Tibial nerve (tissue), 4 donors: ENCODE data around the gene CUTA. TPM values are rescaled to one million over a fixed set of nuclear protein-coding genes. Genes with fewer than 3 reads are reported as not detected.
"Not testable (repeated sequence)": the region's sequence is repeated elsewhere in the genome, so short reads cannot be mapped to it uniquely, and the experiment has no call there.

Source experiments
- DNase-seq, 2 donors: peaks; one replicate each; pipeline ENCODE4 v3.0.0-alpha.2; 2019; ENCODE audit warnings: low spot score in 2 of 2
- H3K27ac ChIP-seq, 4 donors: fragments of 200-600 bp; sonication (generic) in 3 of 4; one replicate each; pipeline ENCODE4 v1.5.1; 2017 to 2019; ENCODE audit warnings: mild to moderate bottlenecking in 1 of 4
- H3K27me3 ChIP-seq, 2 donors: fragments of 200-600 bp; sonication (generic) in 1 of 2; one replicate each; pipeline versions ENCODE4 v1.5.1 to v1.6.0; 2017 to 2019
- H3K36me3 ChIP-seq, 3 donors: fragments of 200-600 bp; sonication (generic); one replicate each; pipeline ENCODE4 v1.5.1; 2018 to 2019
- H3K4me1 ChIP-seq, 4 donors: fragments of 200-600 bp; sonication (generic) in 3 of 4; one replicate each; pipeline ENCODE4 v1.5.1; 2017 to 2019
- H3K4me3 ChIP-seq, 4 donors: fragments of 200-600 bp; sonication (generic) in 3 of 4; one replicate each; pipeline ENCODE4 v1.5.1; 2017 to 2019; ENCODE audit warnings: mild to moderate bottlenecking in 1 of 4, moderate library complexity in 1 of 4
- H3K9me3 ChIP-seq, 4 donors: fragments of 200-600 bp; sonication (generic) in 3 of 4; one replicate each; pipeline ENCODE4 v1.5.1; 2017 to 2019
- CTCF ChIP-seq, 5 experiments: fragments of 200-600 bp in 3 of 5; fragments of 450-650 bp in 2 of 5; sonication (generic) in 3 of 5; IDR thresholded peaks; one replicate each; pipeline ENCODE4 v1.5.1; 2016 to 2019; ENCODE audit warnings: antibody characterized with exemption in 5 of 5, mild to moderate bottlenecking in 3 of 5, moderate library complexity in 2 of 5
- EP300 ChIP-seq, 2 donors: sonication (generic); formaldehyde crosslinking; IDR thresholded peaks; one replicate each; pipeline ENCODE4 v1.6.1; 2017; ENCODE audit warnings: antibody characterized with exemption in 2 of 2, mild to moderate bottlenecking in 1 of 2
- POLR2A ChIP-seq, 2 donors: fragments of 450-650 bp; IDR thresholded peaks; one replicate each; pipeline ENCODE4 v1.6.1; 2017; ENCODE audit warnings: antibody characterized with exemption in 2 of 2, mild to moderate bottlenecking in 2 of 2, moderate library complexity in 2 of 2
- WGBS, 2 donors: methylation state at CpG; one replicate each; pipeline ENCODE4 v1.1.5; 2018; 5-methylcytosine and 5-hydroxymethylcytosine counted together
- total RNA-seq, 4 donors: library from RNA; depleted of rRNA; stranded (reverse); fragments of >200 nt; gene quantifications; one replicate each; pipeline ENCODE4 v1.1.0, GENCODE V29; 2016

The CUTA gene
- total RNA-seq, 4 donors from 2014 or later: 110 to 161 (median 154) TPM

GRCh38 chr6:33390767-33391277 lies 27.1 kb downstream of the CUTA start:
- TF ChIP-seq CTCF (IDR thresholded peaks at IDR 0.05): no peak
- TF ChIP-seq POLR2A (IDR thresholded peaks at IDR 0.05): no peak
- no peak for TF ChIP-seq EP300 (IDR thresholded peaks at IDR 0.05)
- Histone ChIP-seq H3K9me3 (no peaks in the 10 kb centered on the region), H3K36me3 (no peaks in the 10 kb centered on the region), H3K4me3 (peak overlapping the region in 2 of 4 donors; percentile 20 to 66), H3K27ac (peak overlapping the region; percentile 86 to 97 (median 91)), H3K4me1 (peaks cover 0 to 13% (median 9%) of the 10 kb centered on the region in 4 donors), H3K27me3 (no peaks in the 10 kb centered on the region)
- WGBS, 2 donors: 81 to 87% methylated on average over 9 of the region's 9 CpGs
- DNase-seq: no peak

DNA sequence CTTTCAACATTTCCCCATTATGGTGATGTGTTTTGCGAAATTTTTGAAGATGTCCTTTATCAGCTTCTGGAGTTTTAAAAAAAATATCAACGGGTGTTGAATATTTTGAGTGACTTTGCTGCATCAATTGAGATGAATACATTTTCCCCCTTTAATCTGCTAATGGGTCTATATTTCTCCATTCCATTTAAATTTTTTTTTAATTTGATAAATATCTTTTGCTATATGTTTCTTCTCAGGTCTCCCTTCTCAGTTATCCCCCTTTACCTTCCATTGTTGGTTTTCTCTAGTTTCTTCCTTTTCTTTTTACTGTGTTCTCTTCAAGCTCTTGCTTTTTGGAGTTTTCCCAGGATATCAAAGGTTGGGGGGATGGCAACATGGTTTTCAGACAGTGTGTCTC lies 27.7 kb downstream of the CUTA start:
- TF ChIP-seq POLR2A (IDR thresholded peaks at IDR 0.05): no peak
- TF ChIP-seq CTCF (IDR thresholded peaks at IDR 0.05): no peak
- TF ChIP-seq EP300 (IDR thresholded peaks at IDR 0.05): no peak

DNA sequence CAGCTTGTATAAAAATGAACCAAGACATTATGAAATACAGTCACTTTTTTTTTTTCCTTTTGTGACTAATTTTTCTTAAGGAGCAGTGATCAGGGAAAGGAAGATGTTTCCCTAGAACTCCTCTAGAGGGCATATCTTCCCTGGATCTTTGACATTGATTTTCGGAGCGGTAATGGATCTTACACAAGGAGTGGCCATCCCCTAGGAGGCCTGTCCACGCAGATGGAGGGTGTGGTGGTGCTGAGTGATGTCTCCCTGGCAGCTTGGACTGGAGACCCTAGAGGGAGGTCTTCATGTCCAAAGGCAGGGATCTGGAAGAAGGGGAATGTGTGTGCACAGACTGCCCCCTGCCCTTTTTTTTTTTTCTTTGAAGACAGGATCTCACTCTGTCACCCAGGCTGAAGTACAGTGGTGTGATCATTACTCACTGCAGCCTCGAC lies 33.3 kb downstream of the CUTA start:
- Histone ChIP-seq H3K36me3 (no peaks in the 10 kb centered on the region), H3K9me3 (no peaks in the 10 kb centered on the region), H3K4me3 (no peak overlapping the region), H3K27ac (no peak overlapping the region), H3K27me3 (no peaks in the 10 kb centered on the region), H3K4me1 (no peaks in the 10 kb centered on the region)
- no peak for DNase-seq
- peak in 4 of 5 experiments; percentile 5 to 22 (median 18) for TF ChIP-seq CTCF (IDR thresholded peaks at IDR 0.05)
- TF ChIP-seq POLR2A (IDR thresholded peaks at IDR 0.05): no peak
- WGBS, 2 donors: 19 to 20% methylated on average over 4 of the region's 4 CpGs

More for the DNA sequence above, 27.7 kb downstream of the CUTA start:
- Histone ChIP-seq H3K36me3 (no peaks in the 10 kb centered on the region), H3K4me3 (no peak overlapping the region), H3K27ac (peak overlapping the region in 2 of 4 donors; percentile 88 to 97), H3K9me3 (no peaks in the 10 kb centered on the region), H3K27me3 (no peaks in the 10 kb centered on the region), H3K4me1 (peaks cover 0 to 13% (median 9%) of the 10 kb centered on the region in 4 donors)
- no peak for DNase-seq
- WGBS, 2 donors: 95% methylated on average over 2 of the region's 2 CpGs

DNA sequence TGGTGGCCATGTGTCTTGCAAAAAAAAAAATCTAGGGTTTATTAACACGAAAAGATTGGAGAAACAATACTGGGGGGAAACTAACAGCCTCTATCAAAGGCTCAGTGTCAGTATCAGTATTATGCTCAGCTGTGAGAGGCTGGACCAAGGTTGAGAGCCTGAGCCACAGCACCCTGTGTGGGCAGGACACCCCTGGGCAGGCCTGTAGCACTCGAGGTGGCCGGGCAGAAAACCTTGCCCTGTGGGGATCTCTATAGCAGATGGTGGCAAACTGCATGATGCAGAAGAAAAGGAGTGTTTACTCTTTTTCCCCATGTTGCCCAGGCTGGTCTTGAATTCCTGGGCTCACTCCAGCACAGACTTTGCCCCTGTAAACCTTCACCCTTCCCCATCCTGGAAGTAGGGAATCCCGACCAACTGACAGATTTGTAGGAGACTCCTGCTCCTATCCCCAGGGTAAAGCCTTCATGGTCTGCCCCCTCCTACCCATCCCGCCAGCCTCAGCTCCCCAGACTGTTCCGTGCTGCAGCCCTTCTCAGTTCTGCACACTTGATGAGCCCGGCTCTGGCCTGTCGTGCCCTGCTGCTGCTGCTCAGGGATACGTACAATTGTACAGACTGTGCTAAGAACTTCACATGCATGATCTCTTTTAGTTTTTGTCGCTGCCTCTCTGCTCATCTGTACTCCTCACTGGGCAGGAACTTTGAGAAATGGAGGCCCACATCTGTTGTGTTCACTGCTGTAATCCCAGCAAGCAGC lies 34.3 kb downstream of the CUTA start:
- no peaks in the 10 kb centered on the region for H3K9me3 ChIP-seq
- no peaks in the 10 kb centered on the region for H3K36me3 ChIP-seq
- WGBS, 2 donors: 76 to 85% methylated on average over 9 to 10 of the region's 10 CpGs
- H3K27me3 ChIP-seq: no peaks in the 10 kb centered on the region
- no peaks in the 10 kb centered on the region for H3K4me1 ChIP-seq
- DNase-seq: no peak
- TF ChIP-seq EP300 (IDR thresholded peaks at IDR 0.05) (no peak), POLR2A (IDR thresholded peaks at IDR 0.05) (no peak), CTCF (IDR thresholded peaks at IDR 0.05) (no peak)
- H3K4me3 ChIP-seq: no peak overlapping the region
- no peak overlapping the region for H3K27ac ChIP-seq

DNA sequence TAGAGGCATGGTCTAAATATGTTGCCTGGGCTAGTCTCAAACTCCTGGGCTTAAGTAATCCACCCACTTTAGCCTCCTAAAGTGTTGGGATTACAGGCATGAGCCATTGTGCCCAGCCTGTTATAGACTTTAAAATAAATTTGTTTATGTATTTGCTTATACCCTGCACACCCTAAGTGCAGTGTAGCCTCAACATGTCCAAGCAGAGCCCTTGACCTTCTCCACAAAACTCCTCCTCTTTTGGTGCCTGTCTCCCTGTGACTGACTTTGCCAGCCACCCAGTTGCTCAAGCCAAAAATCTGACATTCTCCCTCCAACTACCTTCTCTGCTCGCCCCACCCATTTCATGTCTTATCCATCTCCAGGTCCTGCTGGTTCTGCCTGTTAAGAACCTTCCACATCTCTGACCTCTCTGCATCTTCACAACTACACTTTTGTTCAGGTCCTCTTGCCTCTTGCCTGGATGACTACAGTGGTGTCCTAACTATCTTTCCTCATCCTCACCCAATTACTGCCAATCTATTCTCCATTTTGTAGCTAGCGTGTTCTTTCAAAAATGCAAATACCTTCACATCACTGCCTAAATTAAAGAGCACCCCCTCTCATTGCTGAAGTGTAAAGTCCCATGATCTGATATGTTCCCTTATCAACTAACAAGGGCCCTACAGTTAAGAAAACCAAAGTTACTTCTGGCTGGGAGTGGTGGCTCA lies 37.5 kb downstream of the CUTA start:
- Histone ChIP-seq H3K4me3 (no peak overlapping the region), H3K4me1 (peaks cover 0 to 24% (median 7%) of the 10 kb centered on the region in 4 donors), H3K27me3 (no peaks in the 10 kb centered on the region), H3K36me3 (no peaks in the 10 kb centered on the region), H3K27ac (no peak overlapping the region), H3K9me3 (no peaks in the 10 kb centered on the region)
- TF ChIP-seq POLR2A (IDR thresholded peaks at IDR 0.05): no peak
- TF ChIP-seq CTCF (IDR thresholded peaks at IDR 0.05): no peak
- no peak for TF ChIP-seq EP300 (IDR thresholded peaks at IDR 0.05)
- 87 to 88% methylated on average over 2 of the region's 2 CpGs for WGBS, 2 donors
- no peak for DNase-seq

DNA sequence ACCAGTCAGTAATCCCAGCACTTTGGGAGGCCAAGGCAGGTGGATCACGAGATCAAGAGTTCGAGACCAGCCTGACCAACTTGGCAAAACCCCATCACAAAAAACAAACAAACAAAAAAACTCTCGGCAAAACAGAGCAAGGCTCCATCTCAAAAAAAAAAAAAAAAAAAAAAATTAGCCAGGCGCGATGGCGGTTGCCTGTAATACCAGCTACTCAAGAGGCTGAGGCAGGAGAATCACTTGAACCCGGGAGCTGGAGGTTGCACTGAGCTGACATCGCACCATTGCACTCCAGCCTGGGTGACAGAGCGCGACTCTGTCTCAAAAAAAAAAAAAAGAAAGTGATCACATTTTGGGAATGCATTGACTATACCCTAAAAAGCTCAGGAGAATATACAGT lies 38.7 kb downstream of the CUTA start:
- 89 to 93% methylated on average over 10 of the region's 10 CpGs for WGBS, 2 donors
- H3K36me3 ChIP-seq, H3K4me3 ChIP-seq, H3K27ac ChIP-seq, H3K27me3 ChIP-seq, H3K9me3 ChIP-seq, DNase-seq: not testable (repeated sequence)
- peaks cover 0 to 36% (median 17%) of the 10 kb centered on the region in 4 donors for H3K4me1 ChIP-seq
